NK-92 treated with Interleukin-12 subunit alpha and Interleukin-12 subunit beta, amount 100 ng/mL, for 24 hours (cell line): Measurements from ENCODE around the gene DNAJC3.
"Not testable (repeated sequence)": the region's sequence is repeated elsewhere in the genome, so short reads cannot be mapped to it uniquely, and the experiment has no call there.

Experiments
- DNase-seq: peaks from one replicate; lab custom pipeline; 2025; lab: John Stamatoyannopoulos, UW

The DNAJC3 gene, protein sequence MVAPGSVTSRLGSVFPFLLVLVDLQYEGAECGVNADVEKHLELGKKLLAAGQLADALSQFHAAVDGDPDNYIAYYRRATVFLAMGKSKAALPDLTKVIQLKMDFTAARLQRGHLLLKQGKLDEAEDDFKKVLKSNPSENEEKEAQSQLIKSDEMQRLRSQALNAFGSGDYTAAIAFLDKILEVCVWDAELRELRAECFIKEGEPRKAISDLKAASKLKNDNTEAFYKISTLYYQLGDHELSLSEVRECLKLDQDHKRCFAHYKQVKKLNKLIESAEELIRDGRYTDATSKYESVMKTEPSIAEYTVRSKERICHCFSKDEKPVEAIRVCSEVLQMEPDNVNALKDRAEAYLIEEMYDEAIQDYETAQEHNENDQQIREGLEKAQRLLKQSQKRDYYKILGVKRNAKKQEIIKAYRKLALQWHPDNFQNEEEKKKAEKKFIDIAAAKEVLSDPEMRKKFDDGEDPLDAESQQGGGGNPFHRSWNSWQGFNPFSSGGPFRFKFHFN

DNA sequence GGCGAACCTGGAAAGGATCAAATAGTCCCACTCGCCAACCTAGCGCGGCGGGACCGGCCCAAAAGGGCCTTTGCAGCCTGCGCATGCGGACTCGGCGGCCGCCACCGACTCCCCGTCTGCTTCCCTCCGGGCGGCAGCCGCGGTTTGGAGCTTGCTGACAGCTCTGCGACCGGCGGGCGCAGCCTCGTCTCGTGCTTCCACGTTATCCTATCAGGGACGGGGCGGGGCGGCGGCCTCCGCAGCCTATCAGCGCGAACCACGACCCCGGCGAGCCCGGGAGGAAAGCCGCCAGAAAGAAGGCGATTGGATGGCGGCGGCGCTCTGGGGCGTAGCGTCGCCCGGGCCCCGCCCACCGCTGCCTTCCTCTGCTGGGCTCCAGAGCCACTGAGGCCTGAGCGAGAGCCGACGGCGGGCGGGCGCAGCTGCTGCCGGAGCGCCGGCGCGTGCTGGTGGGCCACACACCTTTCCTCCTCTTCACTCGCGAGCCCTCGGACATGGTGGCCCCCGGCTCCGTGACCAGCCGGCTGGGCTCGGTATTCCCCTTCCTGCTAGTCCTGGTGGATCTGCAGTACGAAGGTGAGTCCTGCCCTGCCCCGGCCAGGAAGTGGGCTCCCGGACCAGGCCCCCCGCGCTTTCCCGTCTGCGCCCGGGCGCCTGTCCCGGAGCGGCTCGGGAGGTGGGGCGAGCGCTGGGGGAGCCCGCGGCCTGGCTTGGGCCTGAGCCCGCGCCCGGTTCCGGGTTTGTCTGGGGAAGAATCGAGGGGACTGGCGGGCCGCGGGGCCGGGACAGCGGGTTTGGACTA is at the start of gene DNAJC3:
Gene DNAJC3 (plus strand): TSS at position 378 of the 802 bp plus-strand sequence. CDS start 117 bp downstream, at position 495.
- DNase-seq, result peak; percentile 98

DNA sequence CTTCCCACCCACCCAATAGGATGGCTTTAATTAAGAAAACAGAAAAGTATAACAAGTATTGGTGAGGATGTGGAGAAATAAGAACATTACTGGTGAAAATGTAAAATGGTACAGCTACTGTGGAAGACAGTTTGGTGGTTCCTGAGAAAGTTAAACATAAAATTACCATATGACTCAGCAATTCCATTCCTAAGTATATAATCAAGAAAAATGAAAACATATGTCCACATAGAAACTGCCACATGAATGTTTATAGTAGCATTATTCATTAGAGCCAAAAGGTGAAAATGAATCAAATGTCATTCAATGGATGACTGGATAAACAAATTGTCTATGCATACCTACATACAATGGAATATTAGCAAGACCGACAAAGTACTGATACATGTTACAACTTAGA is 49.3 kb upstream of the DNAJC3 start:
- DNase-seq, result no peak

DNA sequence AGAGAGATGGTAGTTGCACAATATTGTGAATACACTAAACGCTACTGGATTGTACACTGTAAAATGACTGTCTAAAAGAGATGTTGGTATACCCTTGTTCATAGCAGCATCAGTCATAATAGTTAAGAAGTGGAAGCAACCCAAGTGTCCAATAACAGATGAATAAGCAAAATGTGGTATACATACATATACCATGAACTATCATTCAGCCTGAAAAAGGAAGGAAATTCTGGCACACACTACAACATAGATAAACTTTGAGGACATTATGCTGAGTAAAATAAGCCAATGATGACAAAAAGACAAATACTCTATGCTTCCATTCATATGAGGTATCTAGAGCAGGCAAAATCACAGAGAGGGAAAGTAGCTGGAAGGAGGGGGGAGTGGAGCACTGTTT is 48.5 kb upstream of the DNAJC3 start:
- DNase-seq, result no peak

DNA sequence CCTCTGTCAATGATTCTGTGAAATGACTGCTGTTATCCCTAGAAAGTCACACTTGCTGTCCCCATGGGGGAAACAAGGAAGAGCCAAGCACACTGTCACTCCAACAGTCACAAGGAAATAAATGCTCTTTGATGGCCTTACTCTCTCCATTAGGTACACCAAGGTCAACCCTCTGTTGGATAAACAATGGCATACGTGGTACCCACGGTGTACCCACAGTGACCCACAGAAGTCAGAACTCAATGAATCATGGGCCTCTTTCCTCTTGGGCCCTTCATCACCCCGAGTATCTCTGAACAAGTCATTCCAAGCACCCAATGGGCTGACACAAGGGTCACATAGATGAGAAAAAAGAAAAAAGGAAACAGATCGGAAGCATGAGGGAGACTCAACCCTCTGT is 47.9 kb upstream of the DNAJC3 start:
- DNase-seq, result no peak

DNA sequence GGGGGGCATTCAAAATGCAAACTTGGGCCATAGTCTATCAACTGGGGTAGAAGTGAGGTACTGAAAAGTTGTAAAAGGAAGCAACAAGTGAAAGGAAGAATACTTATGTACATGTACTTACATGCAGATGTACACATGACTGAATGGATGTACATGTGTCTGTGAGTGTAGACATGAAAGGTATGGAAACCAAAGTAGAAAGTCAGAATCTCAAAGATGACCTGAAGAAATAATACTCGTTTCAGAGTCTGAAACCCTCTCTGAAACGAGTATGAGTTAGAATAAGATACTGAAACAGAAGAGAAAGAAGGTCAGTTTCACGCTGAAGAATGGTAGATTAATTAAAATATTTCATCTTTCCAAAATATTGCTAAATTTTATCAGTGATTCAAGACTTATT is 46.3 kb upstream of the DNAJC3 start:
- DNase-seq, result no peak

DNA sequence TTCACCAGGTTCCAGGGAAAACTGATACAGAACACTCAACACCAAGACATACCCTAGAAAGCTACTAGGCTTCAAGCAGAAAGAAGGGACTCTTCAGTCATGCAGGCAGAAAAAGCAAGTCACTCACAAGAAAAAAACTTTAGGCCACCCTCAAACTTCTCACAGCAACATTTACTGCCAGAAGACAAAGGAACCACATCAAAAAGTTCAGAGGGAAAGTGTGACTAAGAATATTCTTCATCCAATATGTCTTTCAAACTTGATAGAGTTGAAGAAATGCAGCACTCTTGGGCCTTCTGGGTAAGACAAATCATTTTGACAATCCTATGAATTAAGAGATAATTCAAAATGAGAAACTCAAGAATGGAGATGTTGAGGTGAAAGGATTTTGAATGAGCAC is 40.1 kb upstream of the DNAJC3 start:
- no peak for DNase-seq

DNA sequence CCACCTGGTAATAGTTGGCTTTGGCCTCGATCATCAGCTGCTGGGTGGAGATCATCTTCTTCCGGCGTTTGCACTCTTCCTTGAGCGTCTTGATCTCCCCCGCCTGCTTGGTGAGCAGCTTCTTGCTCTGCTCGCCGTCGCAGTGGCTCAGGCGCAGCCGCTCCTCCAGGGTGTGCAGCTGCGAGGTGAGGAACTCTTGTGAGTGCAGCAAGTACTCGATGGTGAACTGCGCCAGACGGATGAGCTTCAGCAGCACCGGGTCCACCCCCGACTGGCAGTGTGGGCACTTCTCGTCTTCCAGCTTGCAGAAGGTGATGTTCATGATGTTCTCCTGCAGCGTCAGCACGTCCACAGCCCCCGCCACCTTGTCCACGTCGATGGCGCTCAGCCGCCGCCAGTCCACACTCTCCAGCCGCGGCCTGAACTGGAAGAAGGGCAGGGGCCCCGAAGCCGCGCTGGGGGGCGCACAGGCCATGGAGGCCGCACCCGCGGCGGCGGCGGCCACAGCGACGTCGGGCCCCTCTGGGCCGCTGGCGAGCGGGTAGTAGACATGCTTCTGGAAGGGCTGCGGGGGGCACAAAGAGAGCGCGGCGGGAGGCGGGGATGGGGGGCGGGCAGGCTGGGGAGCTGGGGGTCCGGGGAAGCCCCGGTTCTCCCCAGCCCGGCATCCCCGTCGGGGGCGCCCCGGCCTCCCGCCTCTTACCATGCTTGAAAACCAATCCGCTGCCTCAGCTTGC is 35.5 kb upstream of the DNAJC3 start:
- no peak for DNase-seq

DNA sequence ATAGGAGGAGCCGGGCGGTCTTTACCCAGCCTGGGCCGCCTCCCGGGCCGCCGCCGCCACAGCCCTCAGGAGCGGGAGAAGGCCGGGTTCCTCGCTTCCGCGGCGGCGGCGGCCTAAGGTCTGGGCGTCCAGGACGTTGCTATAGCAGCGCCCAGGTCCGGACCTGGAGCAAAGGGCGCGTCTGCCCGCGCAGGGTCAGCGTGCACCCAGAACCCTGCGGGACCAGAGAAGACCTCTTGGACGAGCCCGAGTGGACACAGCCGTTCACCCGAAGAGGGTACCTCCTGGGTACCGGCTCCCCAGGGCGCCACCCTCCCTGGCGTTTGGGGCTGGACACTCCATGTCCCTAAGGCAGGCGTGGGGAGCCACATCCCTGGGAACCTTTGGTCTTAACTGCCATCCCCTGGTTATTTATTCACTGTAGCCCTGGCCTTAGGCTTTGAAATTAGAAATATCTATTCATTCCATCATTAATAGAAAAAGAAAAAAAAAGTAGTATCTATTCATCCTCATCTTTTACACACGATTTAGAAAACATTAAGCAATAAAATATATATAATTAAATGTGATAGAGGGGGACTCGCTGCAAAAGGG is 34.8 kb upstream of the DNAJC3 start:
- DNase-seq, result no peak

DNA sequence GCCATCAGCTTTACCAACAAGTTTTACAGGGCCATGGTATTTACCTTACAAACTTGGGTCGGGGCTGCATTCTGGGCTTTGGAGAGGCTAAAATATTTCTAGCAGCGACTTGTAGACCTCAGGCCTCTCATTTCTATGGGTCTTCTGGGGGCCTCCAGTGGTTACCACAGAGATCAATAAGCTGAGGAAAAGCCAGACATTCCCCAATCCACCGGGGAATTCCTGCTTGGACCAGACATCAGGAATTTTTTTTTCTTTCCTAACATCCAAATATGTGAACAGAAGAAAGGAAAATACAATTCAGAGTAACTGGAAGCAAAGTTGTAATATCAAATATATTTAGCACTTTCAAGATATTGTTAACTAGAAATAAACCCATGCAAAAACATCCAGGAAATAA is 33.9 kb upstream of the DNAJC3 start:
- DNase-seq, result no peak

DNA sequence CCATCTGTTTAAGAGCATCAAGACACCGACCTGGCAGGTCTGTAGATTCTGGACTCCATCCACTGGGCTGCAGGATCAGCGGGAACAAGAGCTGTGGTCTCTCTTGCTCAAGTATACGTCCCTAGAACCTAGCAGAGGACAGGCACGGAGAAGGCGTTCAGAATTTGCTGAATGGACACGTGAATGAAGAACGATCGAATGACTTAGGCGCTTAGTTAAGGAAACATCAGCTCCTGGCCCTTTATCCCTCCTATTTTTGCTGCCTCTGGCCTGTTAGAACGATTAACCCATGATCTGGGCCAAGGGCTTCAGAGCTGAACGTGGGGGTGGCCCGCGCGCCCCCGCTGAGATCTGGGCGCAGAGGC is 33.4 kb upstream of the DNAJC3 start:
- DNase-seq, result no peak

DNA sequence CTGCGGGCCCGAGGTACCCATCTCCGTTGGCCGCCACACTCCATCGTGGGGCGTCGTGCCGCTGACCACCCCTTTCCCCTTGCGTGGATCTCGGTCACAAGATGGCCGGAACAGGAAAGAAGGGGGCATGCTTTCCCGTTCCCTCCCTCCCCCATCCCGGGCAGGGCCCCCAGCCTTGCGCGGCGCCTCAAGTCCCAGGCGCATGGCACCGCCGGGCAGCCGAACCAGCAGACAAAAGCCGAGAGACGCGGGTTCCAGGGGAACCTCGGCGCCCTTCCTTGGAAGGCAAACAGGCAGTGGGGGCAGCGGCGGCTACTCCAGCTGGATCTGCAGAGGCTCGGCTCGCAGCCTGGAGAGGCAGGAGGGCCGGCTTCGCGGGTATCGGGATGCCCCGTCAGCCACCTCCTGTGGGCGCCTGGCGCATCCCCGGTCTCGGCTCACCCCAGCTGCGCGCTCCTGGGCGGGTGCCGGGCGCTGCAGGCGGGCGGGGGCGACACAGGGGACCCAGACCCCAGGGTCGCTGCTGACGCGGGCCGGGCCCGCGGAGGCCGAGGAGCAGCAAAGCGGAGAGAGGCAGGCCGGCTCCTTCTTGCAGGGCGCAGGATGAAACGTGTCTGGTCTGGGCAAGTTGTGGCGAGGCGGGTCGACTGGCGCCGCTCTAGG is 32.9 kb upstream of the DNAJC3 start:
- no peak for DNase-seq

DNA sequence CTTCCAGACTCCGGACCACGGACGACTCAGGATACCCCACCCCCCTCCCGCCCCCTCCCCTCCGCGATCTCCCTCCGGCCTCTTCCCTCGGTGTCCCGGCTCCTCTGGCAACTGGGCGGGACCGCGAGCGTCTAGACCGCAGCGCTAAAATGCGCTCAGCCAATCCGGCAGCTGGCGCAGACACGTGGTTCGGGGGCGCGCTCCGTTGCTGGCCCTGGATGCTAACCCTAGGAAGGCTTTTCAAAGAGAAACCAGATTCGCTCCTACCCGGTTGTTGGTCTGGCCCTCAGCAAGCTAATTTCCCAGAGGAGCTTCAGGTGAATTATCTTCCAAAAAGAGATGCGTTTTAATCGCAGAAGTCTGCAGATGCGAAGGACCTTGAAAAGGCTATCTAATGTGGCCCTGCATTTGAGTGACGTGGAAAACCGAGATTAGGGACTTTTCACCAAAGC is 32.3 kb upstream of the DNAJC3 start, which contains the start of gene DZIP1:
Gene DZIP1 (minus strand): TSS at position 106 of the 452 bp plus-strand sequence. CDS start 2,677 bp downstream, outside the sequence.
- no peak for DNase-seq

DNA sequence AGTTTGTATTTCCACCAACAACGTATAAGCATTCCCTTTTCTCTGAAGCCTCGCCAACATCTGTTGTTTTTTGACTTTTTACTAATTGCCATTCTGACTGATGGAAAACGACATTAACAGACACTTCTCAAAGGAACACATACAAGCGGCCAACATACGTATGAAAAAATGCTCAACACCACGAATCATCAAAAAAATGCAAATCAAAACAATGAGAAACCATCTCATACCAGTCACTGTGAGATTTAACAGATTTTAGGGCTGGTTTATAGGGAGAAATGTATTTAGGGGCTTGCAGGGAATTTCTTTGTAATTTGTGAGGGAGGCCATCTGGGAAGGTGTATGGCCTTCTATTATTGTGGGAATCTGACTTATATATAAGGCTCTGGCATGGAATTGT is 29.6 kb upstream of the DNAJC3 start:
- DNase-seq, result no peak

DNA sequence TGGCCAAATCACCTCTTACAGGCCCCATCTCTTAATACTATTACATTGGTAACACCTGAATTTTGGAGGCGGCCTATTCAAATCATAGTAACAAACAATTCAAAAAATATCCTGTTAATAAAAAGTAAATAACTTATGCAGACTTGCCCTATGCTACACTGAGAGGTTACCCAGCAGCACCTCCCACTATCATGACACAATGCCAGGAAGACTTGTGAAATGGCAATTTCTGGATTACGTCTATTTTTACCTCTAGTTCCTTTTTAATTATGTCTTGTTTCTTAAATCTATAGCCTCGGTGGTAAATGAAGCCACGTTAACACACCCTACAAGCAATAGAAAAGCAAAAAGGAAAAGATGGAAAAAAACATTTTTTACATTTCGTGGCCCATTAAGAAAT is 26.2 kb upstream of the DNAJC3 start:
- DNase-seq, result no peak

DNA sequence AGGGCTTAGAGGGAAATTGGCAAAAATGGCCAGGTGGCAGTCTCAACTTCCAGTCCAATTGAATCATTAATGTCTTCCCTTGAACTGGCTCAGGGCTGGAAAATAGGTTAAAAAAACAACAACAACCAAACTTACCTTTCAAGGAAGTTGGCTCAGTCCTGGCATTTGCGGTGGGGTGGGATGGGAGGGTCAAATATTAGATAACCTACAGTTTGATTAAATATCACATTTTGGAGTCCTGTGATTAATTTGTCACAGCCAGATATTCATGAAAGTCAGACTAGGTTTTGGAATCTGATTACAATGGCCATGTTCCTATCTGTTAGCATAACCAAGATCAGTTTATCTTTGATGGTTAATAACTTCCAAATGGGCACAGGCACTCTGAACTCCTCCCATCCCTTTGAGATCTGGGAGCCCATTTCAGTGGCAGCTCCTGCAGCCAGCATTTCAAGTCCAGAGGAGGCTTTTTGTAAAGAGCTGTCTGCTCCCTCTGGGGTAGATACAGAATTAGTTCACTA is 24.6 kb upstream of the DNAJC3 start:
- no peak for DNase-seq

DNA sequence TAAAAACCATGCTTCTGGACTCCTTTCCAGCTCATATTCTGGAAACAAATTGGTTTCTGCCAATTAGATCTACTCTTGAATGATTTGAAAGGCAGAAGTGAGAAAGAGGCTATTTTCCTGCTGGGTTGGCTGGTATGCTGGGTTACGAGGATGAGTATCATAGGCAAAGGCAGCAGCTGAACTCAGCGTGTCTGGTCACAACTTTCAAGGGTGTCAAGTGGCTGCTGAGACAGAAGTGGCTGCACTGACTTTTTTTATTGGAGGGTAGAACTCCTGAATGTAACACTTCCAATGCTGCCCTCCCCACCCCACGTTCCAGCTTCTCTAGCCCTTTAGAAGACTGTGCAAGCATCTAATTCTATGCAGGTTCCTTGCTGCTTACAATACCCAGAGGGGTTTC is 24.1 kb upstream of the DNAJC3 start:
- DNase-seq, result no peak

DNA sequence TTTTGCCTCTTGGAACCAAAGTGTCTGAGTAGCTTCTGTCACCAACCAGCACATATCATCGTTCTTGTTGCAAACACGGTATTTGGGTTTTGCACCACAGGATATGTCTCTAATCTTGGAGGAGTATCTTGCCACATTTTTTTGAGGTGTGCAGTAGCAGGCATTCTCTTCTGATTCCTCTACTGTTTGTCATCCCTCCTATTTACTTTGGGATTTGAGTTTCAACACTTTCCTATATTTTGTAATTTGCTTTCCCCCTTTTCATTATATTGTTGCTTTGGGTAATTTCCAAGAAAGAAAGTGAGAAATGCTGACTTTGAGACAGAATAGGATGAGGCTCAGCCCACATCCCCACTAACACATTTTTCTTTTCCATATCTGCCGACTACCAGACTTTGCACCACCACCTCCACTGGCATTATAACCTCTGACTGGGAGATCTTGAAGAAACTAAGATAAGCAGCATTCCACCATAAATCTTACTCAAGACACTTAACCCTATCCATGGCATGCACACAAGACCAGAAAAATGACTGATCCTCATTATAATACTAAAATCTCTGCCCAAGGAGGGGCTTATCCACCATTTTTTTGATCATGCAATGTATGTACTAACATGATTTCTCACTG is 20.4 kb upstream of the DNAJC3 start:
- no peak for DNase-seq

DNA sequence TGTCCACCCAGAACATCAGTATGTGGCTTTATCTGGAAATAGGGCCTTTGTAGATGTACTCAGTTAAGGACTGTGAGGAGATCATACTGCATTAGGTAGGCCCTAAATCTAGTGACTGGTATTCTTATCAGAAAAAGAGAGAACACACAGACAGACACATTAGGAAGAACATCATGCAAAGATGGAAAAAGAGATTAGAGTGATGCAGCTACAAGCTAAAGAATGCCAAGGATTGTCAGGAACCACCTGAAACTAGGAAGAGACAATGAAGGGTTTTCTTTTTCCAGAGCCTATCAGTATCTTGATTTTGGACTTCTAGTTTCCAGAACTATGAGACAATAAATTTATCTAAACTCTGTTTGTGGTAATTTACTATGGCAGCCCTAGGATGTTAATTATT is 17.4 kb upstream of the DNAJC3 start:
- DNase-seq, result no peak

DNA sequence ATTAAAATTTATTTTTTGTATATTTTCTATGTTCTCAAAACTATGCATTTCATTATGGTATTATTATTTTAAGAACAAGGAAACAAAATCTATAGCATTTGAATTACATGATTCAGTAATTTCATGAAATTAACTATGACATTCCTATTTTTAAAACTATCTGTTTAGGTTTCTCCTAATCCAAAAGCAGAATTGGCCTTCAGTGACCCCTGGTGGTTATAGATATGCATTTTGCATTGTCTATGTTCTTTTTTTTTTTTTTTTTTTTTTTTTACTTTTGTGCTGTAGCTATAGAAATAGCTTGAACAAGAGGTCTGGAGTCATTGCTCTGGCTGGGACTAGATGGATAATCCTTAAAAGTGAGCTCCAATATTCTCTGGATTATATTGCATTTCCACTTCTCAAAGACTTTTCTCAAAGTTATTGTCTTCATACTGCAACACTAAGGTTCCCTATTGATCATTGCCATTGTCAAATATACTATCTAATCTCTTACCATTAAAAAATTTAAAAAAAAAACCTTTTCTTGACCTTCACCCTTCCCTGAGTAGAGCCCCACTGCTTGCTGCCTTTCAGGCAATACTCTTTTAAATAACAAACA is 15.9 kb upstream of the DNAJC3 start:
- no peak for DNase-seq

DNA sequence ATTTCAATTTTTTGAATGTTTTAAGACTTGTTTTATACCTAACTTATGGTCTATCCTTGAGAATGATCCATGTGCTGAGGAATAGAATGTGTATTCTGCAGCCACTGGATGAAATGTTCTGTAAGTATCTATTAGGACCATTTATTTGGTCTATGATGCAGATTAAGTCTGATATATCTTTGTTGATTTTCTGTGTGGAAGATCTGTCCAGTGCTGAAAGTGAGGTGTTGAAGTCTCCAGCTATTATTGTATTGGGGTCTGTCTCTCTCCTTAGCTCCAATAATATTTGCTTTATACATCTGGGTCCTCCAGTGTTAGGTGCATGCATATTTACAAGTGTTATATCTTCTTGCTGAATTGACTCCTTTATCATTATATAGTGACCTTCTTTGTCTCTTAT is 9.7 kb upstream of the DNAJC3 start:
- not testable (repeated sequence) for DNase-seq
